A673 (cell line): ENCODE results near the gene PRKG1. TPM values are rescaled to one million over a fixed set of nuclear protein-coding genes. Genes with fewer than 3 reads are reported as not detected.

ENCODE experiments used
- BruUV-seq: library from RNA; stranded (reverse); fragments of 400-500 nt; replicated peaks from 2 replicates; lab custom pipeline; 2021; lab: Mats Ljungman, UMichigan
- CTCF ChIA-PET: fragments of 300-600 bp; sonication (Branson Sonifier 250); formaldehyde crosslinking; loops from one replicate; lab custom pipeline; 2022; ENCODE audit warnings: antibody characterized with exemption; lab: Charles Lee
- POLR2A ChIA-PET: fragments of 300-600 bp; sonication (Branson Sonifier 250); formaldehyde crosslinking; loops from one replicate; lab custom pipeline; 2022; ENCODE audit warnings: antibody characterized with exemption; ENCODE audit not compliant: low non-redundant PET; lab: Charles Lee
- DNase-seq: peaks from one replicate; pipeline ENCODE4 v3.0.0-alpha.2; 2015; ENCODE audit warnings: low spot score
- H3K27ac ChIP-seq: fragments of 200-600 bp; sonication (generic); 2 replicates; pipeline ENCODE4 v1.5.1; 2016; ENCODE audit warnings: mixed run types, low read depth, mild to moderate bottlenecking, mixed read lengths, antibody characterized with exemption, low read length; ENCODE audit not compliant: poor library complexity, severe bottlenecking
- H3K27me3 ChIP-seq: fragments of 200-600 bp; sonication (generic); replicated peaks from 2 replicates; pipeline ENCODE4 v1.6.1; 2017; ENCODE audit warnings: mixed run types, low read depth, mild to moderate bottlenecking, mixed read lengths, antibody characterized with exemption, low read length; ENCODE audit not compliant: insufficient read depth, poor library complexity
- H3K36me3 ChIP-seq: fragments of 200-600 bp; sonication (generic); 2 replicates; pipeline ENCODE4 v1.6.1; 2016; ENCODE audit warnings: mixed run types, mild to moderate bottlenecking, mixed read lengths, antibody characterized with exemption, low read length; ENCODE audit not compliant: insufficient read depth, poor library complexity, severe bottlenecking
- H3K4me1 ChIP-seq: fragments of 200-600 bp; sonication (generic); 2 replicates; pipeline ENCODE4 v1.6.1; 2017; ENCODE audit warnings: mixed run types, mild to moderate bottlenecking, mixed read lengths, antibody characterized with exemption, low read length; ENCODE audit not compliant: insufficient read depth, poor library complexity, severe bottlenecking
- H3K4me3 ChIP-seq: fragments of 200-600 bp; sonication (generic); 2 replicates; pipeline ENCODE4 v1.5.1; 2016; ENCODE audit warnings: low read depth, mixed run types, mild to moderate bottlenecking, mixed read lengths, low read length; ENCODE audit not compliant: poor library complexity, severe bottlenecking
- H3K9me3 ChIP-seq: fragments of 200-600 bp; sonication (generic); 2 replicates; pipeline ENCODE4 v1.6.1; 2016; ENCODE audit warnings: mixed run types, low read depth, mild to moderate bottlenecking, mixed read lengths, antibody characterized with exemption, low read length; ENCODE audit not compliant: poor library complexity, severe bottlenecking
- CTCF ChIP-seq: fragments of 300-800, 200-600 bp; sonication (generic); conservative IDR thresholded peaks from 2 replicates; pipeline ENCODE4 v1.5.1; 2017; ENCODE audit warnings: low read depth, mild to moderate bottlenecking, antibody characterized with exemption, low read length, moderate library complexity, mixed read lengths
- EZH2 ChIP-seq: fragments of 200-600 bp; sonication (generic); IDR thresholded peaks from 2 replicates; pipeline ENCODE4 v1.6.1; 2017; ENCODE audit warnings: borderline replicate concordance, low read depth, mild to moderate bottlenecking, mixed read lengths, antibody characterized with exemption, low read length; ENCODE audit not compliant: poor library complexity, severe bottlenecking
- intact Hi-C: fragments of 100-400 bp; cut with micrococcal nuclease; formaldehyde crosslinking; loops from one replicate; pipeline ENCODE4 v1.10.0; 2022; ENCODE audit not compliant: unreplicated experiment
- total RNA-seq: library from RNA; stranded (reverse); gene quantifications from 2 replicates; pipeline ENCODE4 v1.2.3, GENCODE V29; 2021

PRKG1 gene
- total RNA-seq, 1 experiment from 2014 or later, result 0.58 TPM

GRCh38 chr10:52250510-52250909 lies 1176.2 kb downstream of the PRKG1 start:
- no peaks in the 10 kb centered on the region for H3K9me3 ChIP-seq
- ChIA-PET POLR2A (no interaction called here), CTCF (no interaction called here)
- TF ChIP-seq CTCF (no peak), EZH2 (no peak)
- H3K36me3 ChIP-seq, result no peaks in the 10 kb centered on the region
- H3K4me1 ChIP-seq, result no peaks in the 10 kb centered on the region
- DNase-seq, result no peak
- H3K27me3 ChIP-seq, result peaks cover 36% of the 10 kb centered on the region
- BruUV-seq, result no TSS peak
- intact Hi-C loops, result no loop called here
- H3K27ac ChIP-seq, result no peak overlapping the region
- no peak overlapping the region for H3K4me3 ChIP-seq

- TF ChIP-seq CTCF (no peak), EZH2 (no peak)
- no TSS peak for BruUV-seq
- POLR2A ChIA-PET, result no interaction called here
- Histone ChIP-seq H3K27ac (no peak overlapping the region), H3K27me3 (peaks cover 36% of the 10 kb centered on the region), H3K9me3 (no peaks in the 10 kb centered on the region), H3K36me3 (no peaks in the 10 kb centered on the region), H3K4me3 (no peak overlapping the region), H3K4me1 (no peaks in the 10 kb centered on the region)
- DNase-seq, result no peak
- CTCF ChIA-PET, result no interaction called here
- intact Hi-C loops, result no loop called here
Observed at GRCh38 chr10:52252307-52252706, 1178.0 kb downstream of the PRKG1 start.

- Histone ChIP-seq H3K36me3 (no peaks in the 10 kb centered on the region), H3K27ac (no peak overlapping the region), H3K4me3 (no peak overlapping the region), H3K9me3 (no peaks in the 10 kb centered on the region), H3K4me1 (no peaks in the 10 kb centered on the region), H3K27me3 (peaks cover 9% of the 10 kb centered on the region)
- ChIA-PET POLR2A (no interaction called here), CTCF (no interaction called here)
- no TSS peak for BruUV-seq
- no peak for DNase-seq
- intact Hi-C loops, result no loop called here
- TF ChIP-seq CTCF (no peak), EZH2 (no peak)
Observed at GRCh38 chr10:52256832-52257691, 1182.8 kb downstream of the PRKG1 start.
